HK-2 (cell line): ENCODE results near the gene HILPDA.

Experiments used
- DNase-seq: peaks from one replicate; pipeline ENCODE4 v3.0.0-alpha.2; 2018; ENCODE audit not compliant: unreplicated experiment

The HILPDA gene, protein sequence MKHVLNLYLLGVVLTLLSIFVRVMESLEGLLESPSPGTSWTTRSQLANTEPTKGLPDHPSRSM

DNA sequence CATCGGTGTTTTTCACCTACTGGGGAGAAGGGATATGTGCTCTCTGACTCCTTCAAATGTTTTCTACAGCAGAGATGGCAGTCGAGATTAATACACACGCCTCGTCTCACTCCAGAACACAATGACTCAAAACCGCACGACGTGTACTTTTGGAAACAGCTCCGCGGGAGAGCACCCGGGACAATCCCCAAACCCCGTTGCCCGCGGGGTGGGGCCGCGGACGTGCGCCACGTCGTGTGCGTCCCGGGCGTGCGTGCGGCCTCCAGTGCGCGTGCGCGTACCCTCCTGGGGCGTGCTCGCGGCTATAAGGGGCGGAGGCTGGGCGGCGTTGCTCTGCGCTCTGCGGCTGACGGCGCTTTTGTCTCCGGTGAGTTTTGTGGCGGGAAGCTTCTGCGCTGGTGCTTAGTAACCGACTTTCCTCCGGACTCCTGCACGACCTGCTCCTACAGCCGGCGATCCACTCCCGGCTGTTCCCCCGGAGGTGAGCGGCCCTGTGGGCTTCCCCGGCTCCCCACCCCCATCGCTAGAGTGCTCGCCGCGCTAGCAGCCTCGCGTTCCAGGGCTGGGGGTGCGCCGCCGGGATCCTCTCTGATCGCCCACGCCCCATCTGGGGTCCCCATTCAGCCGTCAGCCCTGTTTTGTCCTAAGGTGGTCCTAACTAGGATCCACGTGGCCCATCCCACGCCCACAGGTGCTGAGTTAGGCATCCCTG lies at the start of gene HILPDA:
Gene HILPDA, plus strand, starts transcription at position 336 of the 712 bp plus-strand sequence. CDS start 1,391 bp downstream, outside the sequence.
- DNase-seq = peak; percentile 97

DNA sequence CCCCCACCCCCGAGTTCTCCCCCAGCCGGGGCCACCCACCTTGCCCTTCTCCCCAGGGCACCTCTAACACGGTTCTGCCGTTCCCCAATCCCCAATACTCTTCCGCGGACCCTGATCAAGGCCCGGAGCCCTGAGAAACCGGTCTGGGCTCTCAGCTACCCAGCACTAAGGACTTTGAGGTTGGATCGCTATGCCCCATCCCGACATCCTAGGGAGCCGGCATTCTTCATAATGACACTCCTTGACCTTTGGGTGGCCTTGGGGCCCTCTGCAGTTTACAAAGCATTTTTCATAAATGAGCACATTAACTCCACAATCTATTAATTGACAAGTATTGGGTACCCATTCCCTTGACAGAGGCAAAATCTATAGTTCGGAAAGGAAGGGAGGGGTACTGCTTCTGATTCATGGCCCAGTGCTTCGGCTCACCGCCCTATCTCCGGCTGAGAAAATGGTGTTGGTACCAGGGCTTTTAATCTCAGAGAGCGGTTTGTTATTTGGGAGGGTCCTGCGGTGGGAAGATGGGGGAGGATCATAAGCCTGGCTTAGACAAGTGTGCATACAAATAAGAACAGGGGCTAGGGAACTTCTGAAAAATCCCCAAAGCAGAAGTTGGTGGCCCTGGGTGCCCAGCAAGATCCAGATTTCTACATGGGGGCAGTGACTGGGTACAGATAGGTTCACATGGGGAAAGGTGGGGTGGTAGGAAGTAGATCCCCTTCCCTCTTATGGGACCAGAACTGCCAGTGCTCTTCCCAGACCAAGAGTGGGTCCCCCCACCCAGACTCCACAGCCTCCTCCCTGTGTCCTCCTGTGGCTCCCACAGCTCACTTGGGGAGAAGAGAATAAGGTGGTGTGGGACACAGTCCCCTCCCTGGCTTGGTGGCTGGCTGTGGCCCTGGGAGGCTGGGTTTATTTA lies 49.1 kb upstream of the HILPDA start:
- DNase-seq = no peak

DNA sequence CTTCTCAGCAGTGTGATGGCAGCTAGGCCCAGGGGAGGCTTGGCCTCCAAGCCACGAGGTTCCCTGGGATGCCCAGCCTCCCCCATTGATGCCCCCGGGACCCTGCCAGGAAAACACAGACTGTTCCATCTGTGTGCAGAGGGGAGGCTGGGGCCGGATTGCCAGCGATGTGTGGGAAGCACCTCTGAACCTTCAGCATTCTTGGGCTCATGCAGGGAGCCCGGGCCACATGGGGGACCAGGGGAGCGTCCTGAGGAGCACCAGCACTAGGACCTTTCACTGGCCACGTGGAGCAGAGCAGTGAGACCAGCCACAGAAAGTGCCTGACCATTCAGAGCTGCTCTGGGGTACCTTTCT lies 48.5 kb upstream of the HILPDA start:
- DNase-seq = no peak

DNA sequence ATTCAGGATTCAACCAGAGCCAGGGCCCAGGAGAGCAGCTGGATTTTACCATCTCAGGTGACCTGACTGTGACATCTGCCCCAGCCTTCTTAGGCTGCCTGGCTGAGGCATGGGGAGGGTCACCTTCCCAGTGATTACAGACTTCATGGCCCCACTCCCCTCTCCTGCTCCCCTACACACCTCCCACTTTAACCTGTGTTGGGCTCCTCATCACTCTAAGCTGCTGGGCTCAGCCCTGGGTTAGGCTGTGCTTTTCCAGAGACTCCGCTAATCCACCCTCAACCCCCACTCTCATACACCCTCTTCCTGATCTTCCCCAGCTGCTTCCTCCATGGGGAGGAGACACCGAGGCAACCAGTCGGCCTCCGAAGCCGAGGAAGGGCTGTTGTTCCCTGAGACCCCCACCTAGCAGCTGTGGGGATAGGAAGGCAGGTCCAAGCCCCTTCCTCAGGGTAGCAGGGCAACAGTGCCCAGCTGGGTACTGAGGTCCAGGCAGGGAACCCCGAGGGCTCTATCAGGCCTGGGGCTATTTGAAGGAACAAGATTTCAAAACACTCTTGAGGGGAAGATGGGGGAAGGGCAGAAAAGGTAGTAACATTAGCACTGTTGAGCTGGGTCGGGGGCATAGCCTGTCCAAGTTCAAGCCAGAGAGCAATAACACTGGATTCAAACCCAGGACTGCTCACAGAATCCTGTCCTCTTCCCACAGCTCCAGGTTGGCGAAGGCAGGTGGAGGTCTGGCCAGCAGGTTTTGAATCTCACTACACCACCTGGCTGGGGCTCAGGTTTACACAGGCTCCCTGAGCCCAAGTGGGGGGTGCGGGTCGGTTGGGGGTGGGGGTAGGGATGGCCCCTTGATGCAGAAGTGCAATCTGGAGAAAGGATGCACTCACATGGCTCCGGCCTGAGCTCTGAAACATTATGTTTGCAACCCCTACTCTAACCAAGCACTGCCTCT lies 47.6 kb upstream of the HILPDA start:
- no peak for DNase-seq

DNA sequence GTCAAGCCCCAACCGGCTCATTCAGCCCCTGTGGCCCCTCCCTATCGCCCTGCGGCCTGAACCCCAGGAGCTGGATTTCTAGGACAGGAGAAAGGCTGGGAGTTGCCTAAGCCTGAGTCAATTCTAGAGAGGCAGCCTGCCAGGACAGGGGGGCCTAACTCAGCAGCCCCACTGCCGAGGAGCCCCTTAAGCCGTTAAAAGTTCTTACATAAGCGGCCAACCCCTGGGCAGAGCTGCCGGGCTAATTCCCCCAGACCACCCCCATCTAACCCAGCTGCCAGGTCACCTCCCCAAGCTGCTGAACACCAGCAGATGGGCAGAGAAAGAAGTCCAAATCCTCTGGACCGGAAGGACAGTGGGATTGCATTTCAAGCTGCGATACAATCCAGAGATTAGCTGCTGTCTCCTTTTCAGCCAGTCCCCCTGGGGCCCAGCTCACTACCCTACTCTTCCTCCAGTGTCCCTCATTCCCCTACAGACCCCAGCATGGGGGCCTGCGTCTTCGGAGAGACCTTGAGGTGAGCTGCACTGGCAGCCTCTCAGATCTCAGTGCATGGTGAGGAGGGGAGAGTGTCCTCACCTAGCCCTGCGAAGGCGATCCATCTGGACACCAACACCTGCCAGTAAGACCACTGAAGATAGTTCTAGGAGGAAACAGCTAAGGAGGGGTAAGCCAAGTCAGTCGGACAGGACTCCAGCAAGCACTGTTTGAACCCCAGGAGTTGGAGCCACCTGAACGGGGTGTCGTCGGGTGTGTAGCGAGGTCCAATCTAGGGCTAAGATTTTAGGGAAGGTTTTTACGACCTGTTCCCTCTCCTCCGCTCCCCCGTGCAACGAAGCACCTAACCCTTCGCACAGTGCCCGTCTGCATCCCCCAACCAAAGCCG lies 46.7 kb upstream of the HILPDA start:
- no peak for DNase-seq

DNA sequence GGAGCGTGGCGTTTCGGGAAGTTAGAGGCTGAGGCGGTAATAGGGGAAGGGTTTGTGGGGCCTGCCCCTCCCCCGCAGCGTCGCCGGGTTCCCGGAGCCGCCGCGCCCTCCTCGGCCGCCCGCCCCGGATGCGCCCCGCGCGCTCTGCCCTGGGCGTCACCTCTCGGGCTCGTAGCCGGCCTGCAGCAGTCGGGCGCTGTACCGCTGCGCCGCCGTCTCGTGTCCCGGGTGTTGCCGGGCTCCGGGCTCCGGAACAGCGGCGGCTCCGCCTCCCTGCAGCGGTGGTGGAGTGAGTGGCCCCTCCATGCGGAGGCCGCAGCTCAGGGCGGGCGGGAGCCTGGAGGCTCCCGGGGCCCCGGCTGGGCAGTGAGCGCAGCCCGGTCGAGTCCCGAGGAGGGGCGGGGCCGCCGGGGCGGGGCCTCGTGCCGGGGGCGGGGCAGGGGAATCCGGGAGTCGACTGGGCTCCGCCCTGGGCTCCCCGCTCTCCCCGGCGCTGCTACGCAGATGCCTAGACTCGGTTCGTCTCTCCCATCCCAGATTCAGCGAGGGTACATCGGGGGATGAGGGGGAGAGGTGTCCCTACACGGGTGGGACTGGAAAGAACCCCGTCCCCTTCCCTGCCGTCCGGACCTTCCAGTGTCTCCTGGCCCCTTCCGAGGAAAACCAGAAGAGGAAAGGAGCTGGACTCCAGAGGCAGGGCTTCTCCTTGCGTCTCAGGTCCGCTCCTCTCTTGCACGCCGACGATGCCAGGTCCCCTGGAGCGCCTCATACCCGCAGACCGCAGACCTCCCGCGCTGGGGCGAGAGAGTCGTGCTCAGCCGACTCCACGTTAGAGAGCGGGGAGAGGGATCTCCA lies 45.9 kb upstream of the HILPDA start, which contains the start of gene IMPDH1:
Gene IMPDH1, minus strand, starts transcription at position 387 of the 855 bp plus-strand sequence. Its CDS starts 81 bp downstream, at position 306.
- peak; percentile 86 for DNase-seq

DNA sequence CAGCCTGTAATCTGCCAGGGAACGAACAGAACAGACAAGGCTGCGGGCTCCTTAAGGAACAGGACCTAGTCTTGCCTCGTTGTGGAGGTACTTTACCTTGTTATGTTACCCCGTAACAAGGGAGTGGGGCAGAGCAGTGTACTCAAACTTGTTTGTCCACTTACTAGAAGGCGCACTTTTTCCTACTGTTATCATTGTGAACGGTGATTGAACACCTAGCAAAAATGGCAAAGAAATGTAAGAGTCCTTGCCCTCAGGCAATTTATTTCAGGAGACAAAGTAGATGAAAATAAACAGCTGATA lies 45.3 kb upstream of the HILPDA start:
- DNase-seq = no peak

DNA sequence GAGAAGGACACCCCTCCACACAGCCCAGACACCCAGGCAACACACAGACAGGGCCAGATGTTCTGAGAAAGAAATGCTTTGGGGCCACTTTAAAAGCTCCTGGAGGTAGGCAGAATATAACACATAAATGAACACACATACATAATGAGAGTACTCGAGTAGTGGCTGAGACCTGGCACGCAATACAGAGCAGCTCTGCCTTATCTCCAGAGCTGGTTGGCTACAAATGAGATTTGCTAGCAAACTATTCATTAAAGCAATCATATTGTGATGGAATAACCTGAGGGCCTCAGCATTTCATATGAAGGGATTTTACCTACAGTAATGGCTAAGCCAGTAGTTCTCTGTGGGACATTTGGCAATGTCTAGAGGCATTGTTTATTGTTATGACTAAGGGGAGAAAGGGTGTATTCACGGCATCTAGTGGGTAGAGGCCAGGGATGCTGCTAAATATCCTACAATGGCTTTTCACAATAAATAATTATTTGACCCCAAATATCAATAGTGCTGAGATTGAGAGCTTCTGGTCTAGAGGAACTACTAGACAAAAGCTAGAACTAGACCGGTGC lies 40.4 kb upstream of the HILPDA start:
- no peak for DNase-seq

DNA sequence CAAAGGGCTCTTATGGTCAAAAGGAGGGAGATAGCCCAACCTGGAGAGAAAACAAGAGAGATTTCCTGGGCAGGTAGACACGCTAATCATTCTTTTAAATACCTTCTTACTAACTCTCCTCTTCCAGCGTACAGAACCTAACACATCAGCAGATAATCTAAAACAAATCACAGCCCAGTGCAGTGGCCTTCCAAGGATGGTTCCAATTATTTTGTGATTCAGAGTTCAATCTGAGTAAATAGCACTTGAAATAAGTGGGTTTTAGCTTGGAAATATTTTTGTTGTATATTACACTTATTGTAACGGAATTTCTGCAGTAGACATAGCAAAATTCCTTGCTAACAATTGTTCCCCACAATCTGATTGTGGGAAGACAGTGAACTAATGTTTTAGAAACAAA lies 38.6 kb upstream of the HILPDA start:
- DNase-seq = no peak

DNA sequence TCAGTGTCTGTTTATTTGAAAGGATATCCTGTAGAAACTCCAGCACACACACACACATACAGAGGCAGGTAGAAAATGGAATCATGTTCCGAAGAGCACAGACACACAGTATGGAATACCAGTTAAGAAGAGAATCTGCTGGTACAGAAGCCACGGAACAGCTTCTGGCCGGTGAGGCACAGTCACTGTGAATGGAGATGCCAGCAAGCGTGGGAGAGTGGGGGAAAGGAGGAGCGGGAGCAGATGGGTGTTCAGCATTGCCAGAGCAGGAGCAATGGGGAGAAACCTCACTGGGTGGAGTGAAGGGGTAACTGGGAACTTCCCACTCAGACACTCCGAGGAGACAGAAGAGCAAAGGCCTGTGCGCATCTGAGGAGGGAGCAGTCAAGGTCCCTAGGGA lies 36.4 kb upstream of the HILPDA start:
- no peak for DNase-seq

DNA sequence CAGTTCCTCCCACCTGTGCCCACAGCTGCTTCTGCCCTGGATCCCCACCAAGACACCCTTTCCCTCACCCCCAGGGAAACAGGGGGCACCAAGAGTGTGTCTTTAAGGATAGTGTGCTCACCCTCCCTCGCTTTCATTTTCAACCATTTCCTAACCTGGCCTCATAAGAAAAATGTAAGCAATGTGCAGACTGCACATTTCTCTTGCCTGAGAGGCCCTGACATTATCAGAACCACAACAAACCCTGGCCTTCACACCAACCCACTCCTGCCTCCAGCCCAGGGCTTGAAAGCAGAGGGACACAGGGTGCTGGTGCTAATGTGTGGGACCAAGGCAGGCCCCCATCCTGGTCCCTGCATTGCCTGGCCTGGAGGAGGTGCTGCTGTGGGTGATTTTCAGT lies 34.9 kb upstream of the HILPDA start:
- DNase-seq = no peak

DNA sequence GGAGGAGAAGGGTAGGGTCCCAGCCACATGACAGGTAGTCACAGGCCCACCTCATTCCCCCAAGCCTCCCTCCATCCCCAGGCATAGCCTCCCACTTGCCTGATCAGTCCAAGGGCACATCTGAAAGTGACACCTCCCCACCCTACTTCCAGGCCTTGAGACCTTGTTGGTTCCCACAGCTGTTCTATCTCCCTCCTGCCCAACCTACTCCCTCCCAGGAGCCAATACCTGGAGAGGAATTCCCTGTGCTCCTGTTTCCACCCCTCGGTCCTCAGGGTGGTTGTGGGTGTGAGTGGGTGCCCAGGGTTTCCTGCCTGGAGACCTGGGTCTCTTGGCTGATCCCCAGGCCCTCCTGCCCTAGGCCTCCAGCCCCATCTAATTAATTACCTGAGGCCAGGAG lies 34.3 kb upstream of the HILPDA start:
- no peak for DNase-seq

DNA sequence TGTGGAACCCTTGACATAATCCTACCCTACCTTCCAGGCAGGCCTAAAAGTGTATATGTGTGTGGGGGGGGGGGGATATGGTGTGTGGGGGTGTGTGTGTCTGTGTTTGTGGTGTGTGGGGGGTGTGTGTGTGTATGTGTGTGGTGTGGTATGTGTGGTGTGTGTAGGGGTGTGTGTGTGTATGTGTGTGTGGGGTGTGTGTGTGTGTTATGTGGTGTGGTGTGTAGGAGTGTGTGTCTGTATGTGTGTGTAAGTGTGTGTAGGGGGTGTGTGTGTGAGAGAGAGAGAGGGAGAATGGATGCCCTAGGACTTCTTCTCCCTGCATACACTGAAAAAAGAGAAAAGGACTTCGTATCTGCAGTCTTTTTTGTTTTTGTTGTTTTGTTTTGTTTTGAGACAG lies 33.6 kb upstream of the HILPDA start:
- no peak for DNase-seq

DNA sequence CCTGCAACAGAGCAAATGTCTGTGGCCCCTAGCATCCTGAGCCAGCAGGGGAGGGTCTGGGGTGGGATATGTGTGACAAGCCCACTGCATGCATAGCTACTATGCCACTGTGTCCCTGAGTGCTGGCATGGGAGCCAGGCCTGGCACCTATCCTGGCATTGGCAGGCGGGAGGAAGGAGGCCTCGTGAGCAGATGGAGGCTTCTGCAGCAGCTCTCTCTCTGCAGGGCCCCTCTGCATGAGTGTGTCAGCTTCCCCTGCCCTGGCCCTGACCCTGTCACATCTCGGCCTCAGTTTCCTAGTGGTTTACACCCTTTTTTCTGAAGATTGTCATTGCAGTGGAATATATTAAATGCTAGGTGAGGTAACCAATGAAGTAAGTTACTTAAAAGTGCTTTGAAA lies 32.8 kb upstream of the HILPDA start:
- no peak for DNase-seq

DNA sequence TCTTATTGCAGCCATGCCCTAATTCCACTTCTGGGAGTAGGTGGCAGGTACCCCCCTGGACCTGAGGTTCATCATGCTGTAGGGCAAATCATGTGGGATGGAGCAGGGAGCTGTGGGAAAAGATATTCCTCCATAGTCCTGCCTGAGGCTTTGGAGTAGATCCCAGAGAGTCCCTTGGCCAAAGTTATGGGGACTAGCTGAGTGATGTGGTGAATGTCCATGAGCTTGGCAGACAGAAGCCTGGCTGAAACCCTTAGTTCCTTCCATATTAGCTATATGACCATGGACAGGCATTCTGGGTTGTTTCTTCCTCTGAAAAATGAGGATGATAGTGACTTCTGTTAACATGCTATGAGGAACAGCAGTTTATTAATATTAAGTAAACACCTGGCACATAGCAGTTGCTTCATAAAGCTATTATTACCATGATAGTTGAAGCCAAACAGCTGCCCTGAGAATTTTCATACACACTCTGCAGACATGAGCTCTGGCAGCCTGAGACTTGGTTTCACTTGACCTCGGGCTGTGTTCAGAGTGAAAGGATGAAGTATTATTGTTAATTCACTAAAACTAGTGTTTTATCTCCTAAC lies 30.9 kb upstream of the HILPDA start:
- DNase-seq = no peak

DNA sequence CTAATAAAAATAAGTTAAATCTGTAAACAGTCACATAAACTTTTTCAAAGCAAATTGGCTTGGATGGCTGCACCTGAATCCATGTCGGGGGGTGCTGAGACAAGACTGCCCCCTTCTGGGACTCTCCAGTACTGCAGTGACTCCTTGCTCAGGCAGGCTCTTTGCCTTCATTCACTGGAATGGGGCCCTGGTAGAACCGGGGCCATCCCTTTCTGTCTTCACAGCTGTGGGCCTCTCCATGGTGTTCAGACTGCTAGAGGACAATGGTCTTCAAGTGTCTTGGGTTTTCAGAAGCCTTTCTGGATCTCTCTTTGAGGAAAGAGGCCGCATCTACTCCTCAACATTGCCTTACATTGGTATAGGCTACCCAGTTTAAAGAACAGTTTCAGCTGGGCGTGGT lies 29.8 kb upstream of the HILPDA start:
- DNase-seq = peak; percentile 77

DNA sequence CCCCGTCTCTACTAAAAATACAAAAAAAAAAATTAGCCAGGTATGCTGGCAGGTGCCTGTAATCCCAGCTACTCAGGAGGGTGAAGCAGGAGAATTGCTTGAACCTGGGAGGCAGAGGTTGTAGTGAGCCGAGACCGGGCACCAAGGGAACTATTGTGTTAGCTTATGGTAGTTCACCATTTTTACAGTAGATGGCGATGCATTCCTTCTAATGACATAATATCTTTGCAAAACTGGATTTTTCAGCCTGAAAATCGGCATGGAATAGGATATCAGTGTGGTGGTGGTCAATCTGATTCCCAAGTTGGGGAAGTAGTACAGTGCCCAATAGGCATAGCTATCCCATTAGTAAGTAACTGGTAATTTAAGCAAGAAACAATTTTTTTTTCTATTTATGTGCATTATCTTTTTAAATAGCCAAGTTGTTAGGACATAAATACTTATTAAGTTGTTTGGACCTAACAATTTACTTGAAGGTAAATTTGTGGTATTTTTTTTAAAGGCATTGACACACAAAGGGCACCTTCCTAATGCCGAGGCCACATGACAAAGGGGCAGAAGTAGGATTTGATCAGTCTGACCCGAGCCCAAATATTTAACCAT lies 28.3 kb upstream of the HILPDA start:
- DNase-seq = no peak

DNA sequence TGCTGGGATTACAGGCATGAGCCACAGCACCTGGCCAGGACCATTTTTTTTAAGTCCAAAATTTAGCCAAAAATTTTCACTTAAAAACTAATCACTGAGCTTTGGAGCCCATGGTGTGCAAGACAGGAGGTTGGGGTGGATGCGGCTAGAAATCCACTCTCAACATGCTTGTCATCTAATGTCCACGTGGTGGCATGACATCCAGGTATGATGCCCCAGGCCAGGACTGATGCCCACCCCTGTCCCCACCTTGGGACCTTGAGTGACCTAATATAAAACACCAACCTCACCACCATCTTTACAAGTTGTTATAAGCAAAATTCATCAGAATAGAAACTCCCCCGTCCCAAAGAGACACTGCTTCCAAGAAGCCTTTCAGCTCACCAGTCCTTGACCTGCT lies 25.5 kb upstream of the HILPDA start:
- no peak for DNase-seq

DNA sequence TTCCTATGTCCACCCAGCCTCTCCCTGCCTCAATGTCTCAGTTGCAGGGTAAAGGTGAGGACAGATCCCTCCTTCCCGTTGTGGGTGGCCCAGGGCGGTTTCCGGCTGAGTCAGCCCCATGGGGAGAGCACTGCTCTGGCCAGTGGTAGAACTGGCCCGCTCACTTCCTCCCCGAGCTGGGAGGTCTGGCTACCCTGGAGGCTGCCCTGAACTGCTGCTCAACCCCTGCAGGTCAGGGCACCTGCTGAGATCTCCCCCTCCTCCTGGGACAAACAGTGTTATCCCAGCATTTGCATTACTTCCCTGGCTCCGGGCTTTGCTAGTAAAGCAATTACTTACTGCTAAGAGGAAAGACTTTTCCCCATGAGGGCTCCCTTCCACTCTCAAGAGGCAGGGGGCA lies 24.5 kb upstream of the HILPDA start:
- no peak for DNase-seq
